Measurements from ENCODE around the gene DNAH10.

GRCh38 chr12:123919980-123920360 is 157.9 kb downstream of the DNAH10 start:
- no peak for TF ChIP-seq CTCF (conservative IDR thresholded peaks at IDR 0.05; ENCODE audit: low read length)
- no peak for TF ChIP-seq EZH2phosphoT487 (IDR thresholded peaks at IDR 0.05; ENCODE audit: borderline replicate concordance)

Measured in Loucy (cell line).